Measurements from ENCODE around the gene ADRM1.

The ADRM1 gene

DNA sequence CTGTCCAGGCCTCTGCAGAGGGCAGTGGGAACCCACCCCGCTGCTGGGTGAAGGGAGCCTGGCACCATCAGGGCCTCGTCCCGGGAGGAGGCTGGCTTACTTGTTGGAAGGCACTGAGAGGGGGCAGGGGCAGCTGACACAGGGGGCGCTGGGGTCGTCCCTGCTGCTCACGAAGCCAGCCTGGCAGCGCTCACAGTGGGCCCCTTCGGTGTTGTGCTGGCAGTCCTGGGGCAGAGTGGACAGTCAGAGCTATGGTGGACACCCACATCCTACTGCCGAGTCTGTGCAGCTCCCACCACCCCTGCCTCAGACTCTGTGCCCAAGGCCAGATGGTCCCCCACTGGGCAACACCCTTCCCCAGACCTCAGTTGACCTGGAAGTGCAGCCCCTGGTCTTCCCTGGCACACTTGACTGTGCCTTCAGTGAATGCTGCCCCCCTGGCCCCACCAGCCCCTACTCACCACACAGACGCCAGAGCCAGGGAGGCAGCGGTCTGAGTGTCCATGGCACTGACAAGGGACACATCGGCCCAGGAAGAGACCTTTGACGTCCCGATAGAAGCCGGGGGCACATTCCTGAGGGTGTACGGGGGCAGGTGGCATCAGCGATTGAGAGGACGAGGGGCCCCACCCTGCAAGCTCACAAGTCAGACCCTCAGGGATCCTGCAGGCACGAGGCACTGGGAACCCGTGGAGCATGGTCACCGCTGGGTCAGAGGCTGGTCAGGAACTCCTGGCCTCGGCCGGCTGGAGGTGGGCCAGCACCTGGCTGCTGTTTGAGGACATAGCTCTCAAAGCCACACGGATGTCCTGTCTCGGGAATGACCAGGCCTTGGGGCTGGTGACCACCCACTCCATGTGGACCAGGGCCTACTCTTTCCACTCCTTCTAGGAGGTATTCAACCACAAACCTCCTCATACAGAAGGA lies 21.4 kb downstream of the ADRM1 start:
- DNase-seq (ENCODE audit: low read depth), result no peak
- no peak overlapping the region for H3K4me3 ChIP-seq (ENCODE audit: low read depth, low read length)
- in situ Hi-C loops (cut with HindIII; ENCODE audit: low sequenced_read_pairs), result no loop called here
- TF ChIP-seq, protein P1, sequence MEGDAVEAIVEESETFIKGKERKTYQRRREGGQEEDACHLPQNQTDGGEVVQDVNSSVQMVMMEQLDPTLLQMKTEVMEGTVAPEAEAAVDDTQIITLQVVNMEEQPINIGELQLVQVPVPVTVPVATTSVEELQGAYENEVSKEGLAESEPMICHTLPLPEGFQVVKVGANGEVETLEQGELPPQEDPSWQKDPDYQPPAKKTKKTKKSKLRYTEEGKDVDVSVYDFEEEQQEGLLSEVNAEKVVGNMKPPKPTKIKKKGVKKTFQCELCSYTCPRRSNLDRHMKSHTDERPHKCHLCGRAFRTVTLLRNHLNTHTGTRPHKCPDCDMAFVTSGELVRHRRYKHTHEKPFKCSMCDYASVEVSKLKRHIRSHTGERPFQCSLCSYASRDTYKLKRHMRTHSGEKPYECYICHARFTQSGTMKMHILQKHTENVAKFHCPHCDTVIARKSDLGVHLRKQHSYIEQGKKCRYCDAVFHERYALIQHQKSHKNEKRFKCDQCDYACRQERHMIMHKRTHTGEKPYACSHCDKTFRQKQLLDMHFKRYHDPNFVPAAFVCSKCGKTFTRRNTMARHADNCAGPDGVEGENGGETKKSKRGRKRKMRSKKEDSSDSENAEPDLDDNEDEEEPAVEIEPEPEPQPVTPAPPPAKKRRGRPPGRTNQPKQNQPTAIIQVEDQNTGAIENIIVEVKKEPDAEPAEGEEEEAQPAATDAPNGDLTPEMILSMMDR (IDR thresholded peaks at IDR 0.05; ENCODE audit: low read depth, low read length, missing control alignments), result no peak

DNA sequence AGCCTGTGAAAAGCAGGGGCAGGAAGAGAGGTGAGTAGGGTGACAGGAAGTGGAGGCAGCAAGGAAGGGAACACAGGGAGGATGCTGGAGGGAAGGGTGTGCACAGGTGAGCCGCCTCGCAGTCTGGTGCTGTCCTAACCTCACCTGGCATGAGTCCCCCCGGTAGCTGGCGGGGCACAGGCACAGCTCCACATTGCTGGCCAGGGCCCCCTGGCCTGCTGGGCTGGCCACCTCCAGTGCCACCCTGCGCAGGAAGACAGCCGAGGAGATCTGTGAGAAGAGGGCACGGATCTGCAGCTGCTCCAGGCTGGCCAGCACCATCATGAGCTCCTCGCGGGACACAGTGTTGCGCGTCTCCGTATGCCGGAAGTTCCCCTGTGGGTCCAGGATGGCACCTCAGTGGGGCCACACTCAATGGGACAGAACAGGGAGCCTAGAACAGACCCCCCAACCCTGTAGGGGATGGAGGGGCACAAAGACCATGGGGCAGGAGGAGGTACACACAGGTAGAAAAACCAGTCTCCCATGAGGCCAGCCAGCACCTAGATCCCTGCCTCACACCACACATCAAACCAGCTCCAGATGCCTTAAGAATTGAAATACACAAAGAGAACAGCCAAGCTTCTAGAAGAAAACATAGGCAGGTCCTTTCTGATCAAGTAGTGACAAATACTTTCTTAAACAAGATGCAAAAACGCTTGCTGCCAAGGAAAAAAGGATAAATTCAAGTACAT lies 22.5 kb downstream of the ADRM1 start:
- no peak for DNase-seq (ENCODE audit: low read depth)
- in situ Hi-C loops (cut with HindIII; ENCODE audit: low sequenced_read_pairs), result no loop called here
- H3K4me3 ChIP-seq (ENCODE audit: low read depth, low read length), result no peak overlapping the region
- TF ChIP-seq, protein P1 (IDR thresholded peaks at IDR 0.05; ENCODE audit: low read depth, low read length, missing control alignments), result no peak

DNA sequence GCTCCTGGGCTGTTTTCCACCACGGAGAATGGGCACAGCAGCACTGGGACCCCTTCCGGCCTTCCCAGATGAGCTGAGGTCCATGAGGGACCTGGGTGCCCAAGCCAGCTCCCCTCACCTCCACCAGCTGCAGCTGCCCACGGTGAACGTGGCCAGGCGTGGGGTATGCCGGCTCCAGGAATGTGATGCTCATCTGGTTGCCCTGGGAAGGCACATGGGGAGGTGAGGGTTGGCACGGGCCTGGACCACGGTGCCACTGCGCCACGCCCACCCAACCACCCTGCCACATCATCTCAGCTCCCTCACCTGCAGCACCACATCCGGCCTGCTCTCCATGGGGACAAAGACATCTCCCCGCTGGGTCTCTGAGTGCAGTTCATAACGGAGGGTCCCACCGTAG lies 23.8 kb downstream of the ADRM1 start:
- TF ChIP-seq, protein P1 (IDR thresholded peaks at IDR 0.05; ENCODE audit: low read depth, low read length, missing control alignments), result no peak
- no peak overlapping the region for H3K4me3 ChIP-seq (ENCODE audit: low read depth, low read length)
- DNase-seq (ENCODE audit: low read depth), result no peak
- in situ Hi-C loops (cut with HindIII; ENCODE audit: low sequenced_read_pairs), result no loop called here

DNA sequence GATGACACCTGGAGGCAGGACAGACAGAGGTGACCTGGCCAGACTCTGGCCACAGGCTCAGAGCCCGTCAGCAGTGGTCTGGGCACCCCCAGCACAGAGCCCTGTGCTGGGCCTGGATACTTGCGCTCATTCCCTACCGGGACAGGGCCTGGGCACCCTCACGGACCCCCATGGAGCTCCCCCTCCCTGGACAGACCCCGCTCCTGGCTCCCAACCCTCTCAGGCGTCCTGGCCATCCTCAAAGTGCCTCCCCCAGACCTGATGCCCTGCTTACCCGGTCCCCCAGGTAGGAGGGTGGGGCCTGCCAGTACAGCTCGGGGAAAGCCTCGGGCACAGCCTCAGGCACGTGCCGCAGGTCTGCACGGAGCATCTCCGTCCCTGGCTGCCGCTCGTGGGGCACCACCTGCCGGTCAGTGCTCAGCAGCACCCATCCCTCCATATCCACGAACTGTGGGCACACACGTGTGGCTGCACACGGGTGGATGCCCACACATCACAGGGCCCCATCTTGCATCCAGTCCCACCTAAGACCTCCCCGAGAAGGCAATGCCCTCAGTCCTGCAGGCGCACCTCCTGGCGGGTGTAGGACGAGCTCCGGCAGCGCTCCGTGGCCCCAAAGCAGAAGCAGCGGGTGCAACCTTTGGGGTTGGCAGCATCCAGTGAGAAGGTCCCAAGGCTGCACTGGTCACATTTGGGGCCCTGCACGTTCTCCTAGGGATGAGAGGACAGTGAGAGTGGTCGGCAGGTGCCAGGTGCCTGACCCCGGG lies 24.3 kb downstream of the ADRM1 start:
- H3K4me3 ChIP-seq (ENCODE audit: low read depth, low read length), result no peak overlapping the region
- no peak for DNase-seq (ENCODE audit: low read depth)
- in situ Hi-C loops (cut with HindIII; ENCODE audit: low sequenced_read_pairs), result no loop called here

DNA sequence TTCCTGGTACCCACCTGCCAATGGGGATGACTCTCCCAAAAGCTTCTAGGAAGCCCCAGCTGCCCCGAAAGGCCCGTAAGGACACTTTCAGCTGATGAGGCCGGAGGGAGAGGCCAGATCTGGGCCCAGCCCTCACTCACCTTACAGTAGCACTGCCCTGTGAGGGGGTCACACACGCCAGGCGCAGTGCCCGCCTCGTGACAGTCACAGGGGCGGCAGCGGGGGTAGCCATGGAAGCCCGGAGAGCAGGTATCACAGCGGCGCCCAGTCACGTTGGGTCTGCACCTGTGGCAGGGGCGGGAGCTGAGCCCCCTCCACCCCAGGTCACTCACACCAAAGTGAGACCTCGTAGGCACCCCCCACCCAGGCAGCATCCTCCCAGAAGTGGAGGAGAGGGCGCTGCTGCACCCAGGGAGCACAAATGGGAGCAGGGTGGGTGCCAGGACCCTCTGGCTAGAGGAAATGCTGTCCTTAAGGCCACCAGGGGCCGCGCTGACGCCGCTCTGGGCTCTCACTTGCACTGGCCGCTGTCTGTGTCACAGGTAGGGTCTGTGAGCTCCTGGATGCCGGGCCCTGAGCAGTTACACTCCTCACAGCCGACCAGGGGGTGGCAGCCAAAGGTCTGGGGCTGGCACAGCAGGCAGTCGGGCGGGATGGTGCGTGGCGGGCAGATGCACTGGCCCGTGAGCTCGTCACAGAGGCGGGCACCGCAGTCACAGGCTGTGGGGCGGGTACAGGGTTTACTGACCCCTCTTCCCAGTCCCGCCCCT lies 25.1 kb downstream of the ADRM1 start:
- TF ChIP-seq, protein P1 (IDR thresholded peaks at IDR 0.05; ENCODE audit: low read depth, low read length, missing control alignments), result no peak
- in situ Hi-C loops (cut with HindIII; ENCODE audit: low sequenced_read_pairs), result no loop called here
- no peak overlapping the region for H3K4me3 ChIP-seq (ENCODE audit: low read depth, low read length)
- DNase-seq (ENCODE audit: low read depth), result no peak

More for the DNA sequence above, 24.3 kb downstream of the ADRM1 start:
- TF ChIP-seq, protein P1 (IDR thresholded peaks at IDR 0.05; ENCODE audit: low read depth, low read length, missing control alignments), result no peak

Data from astrocyte of the cerebellum (primary cell).